Testis (tissue), 2 donors: Measurements from ENCODE around the gene ERAP2.

ENCODE experiments used
- CTCF ChIP-seq, 3 experiments: fragments of 450-650 bp in 2 of 3; fragments of 200-600 bp in 1 of 3; sonication (generic) in 1 of 3; IDR thresholded peaks; one replicate each; pipeline ENCODE4 v1.5.1; 2016 to 2019; ENCODE audit warnings: antibody characterized with exemption in 3 of 3, mild to moderate bottlenecking in 2 of 3, moderate library complexity in 1 of 3
- POLR2A ChIP-seq: fragments of 450-650 bp; IDR thresholded peaks from one replicate; pipeline ENCODE4 v1.6.1; 2017; ENCODE audit warnings: antibody characterized with exemption, mild to moderate bottlenecking, moderate library complexity

GRCh38 chr5:96905864-96906263, 29.6 kb downstream of the ERAP2 start:
- TF ChIP-seq CTCF (IDR thresholded peaks at IDR 0.05) (no peak), POLR2A (no peak)
